Ovary (tissue), 3 donors: Measurements from ENCODE around the gene CCDC124.

Experiments
- CTCF ChIP-seq, 3 donors: fragments of 450-650 bp in 2 of 3; fragments of 200-600 bp in 1 of 3; IDR thresholded peaks; one replicate each; pipeline versions ENCODE4 v1.5.1 to v1.8.0; 2016 to 2022; ENCODE audit warnings: antibody characterized with exemption in 3 of 3, mild to moderate bottlenecking in 1 of 3
- POLR2A ChIP-seq: fragments of 450-650 bp; IDR thresholded peaks from one replicate; pipeline ENCODE4 v1.6.1; 2017; ENCODE audit warnings: antibody characterized with exemption, mild to moderate bottlenecking, moderate library complexity
- donor health status: DM: no; HTN: no; CAD: no.

GRCh38 chr19:17931532-17932191 lies 1.2 kb upstream of the CCDC124 start:
- TF ChIP-seq CTCF (IDR thresholded peaks at IDR 0.05) (no peak), POLR2A (no peak)
